K562 (cell line): ENCODE measurements around the gene NEDD4L. TPM values are rescaled to one million over a fixed set of nuclear protein-coding genes. Genes with fewer than 3 reads are reported as not detected.

Experiments
- ATAC-seq: fragments of 200-7000 bp; cut with Tn5 transposase; 3 replicates; pipeline ENCODE4 v1.9.1; 2020; ENCODE audit warnings: moderate library complexity
- BruUV-seq: library from RNA; stranded (reverse); fragments of 400-500 nt; replicated peaks from 2 replicates; lab custom pipeline; 2021; lab: Mats Ljungman, UMichigan
- CTCF ChIA-PET: fragments of 300-600 bp; formaldehyde crosslinking; extraction: SDS; loops from one replicate; lab custom pipeline; 2021; ENCODE audit warnings: low intra/inter-chr PET ratio; lab: Yijun Ruan, JAX
- POLR2A ChIA-PET: fragments of 300-600, 350-650 bp; sonication (Branson Sonifier 250); formaldehyde crosslinking; extraction: SDS; loops from one replicate; lab custom pipeline; 2021; ENCODE audit warnings: antibody characterized with exemption, inconsistent platforms; lab: Yijun Ruan, JAX
- DNase-seq, 4 experiments: peaks; one replicate each; pipeline versions ENCODE4 v3.0.0 to v3.0.0-alpha.2; 2011 to 2018; ENCODE audit warnings: low spot score in 3 of 4, mixed read lengths in 3 of 4; ENCODE audit errors: extremely low read depth in 1 of 4
- FAIRE-seq: peaks from 2 replicates; lab custom pipeline; 2011; peaks lifted over from hg19 to GRCh38; lab: Jason Lieb, UNC
- H2AFZ ChIP-seq: 2 replicates; pipeline ENCODE4 v1.6.0; 2011; ENCODE audit warnings: low read depth, low read length, control low read depth, inconsistent platforms
- H3K27ac ChIP-seq: fragments of 200-600 bp; 3 replicates; pipeline ENCODE4 v1.8.0; 2011; ENCODE audit warnings: low read depth, mild to moderate bottlenecking, control low read depth, inconsistent platforms, low read length, moderate library complexity, mixed read lengths; ENCODE audit errors: extremely low read depth
- H3K27me3 ChIP-seq, 2 experiments: fragments of 300-600 bp in 1 of 2; 2 replicates in 1 of 2; 3 replicates in 1 of 2; pipeline versions ENCODE4 v1.6.0 to v1.8.0; 2011; ENCODE audit warnings: inconsistent platforms in 2 of 2, low read length in 2 of 2, mild to moderate bottlenecking in 1 of 2, mixed read lengths in 1 of 2, moderate library complexity in 1 of 2; ENCODE audit not compliant: control insufficient read depth in 2 of 2, insufficient read depth in 2 of 2
- H3K36me3 ChIP-seq: fragments of 300-600 bp; 3 replicates; pipeline ENCODE4 v1.8.0; 2011; ENCODE audit warnings: mild to moderate bottlenecking, low read length, inconsistent platforms; ENCODE audit not compliant: control insufficient read depth, insufficient read depth
- H3K4me1 ChIP-seq, 2 experiments: fragments of 200-600 bp in 1 of 2; replicated peaks in 1 of 2; 2 replicates in 1 of 2; 3 replicates in 1 of 2; pipeline versions ENCODE4 v1.5.1 to v1.8.0; 2011; ENCODE audit warnings: inconsistent platforms in 2 of 2, low read length in 2 of 2, mild to moderate bottlenecking in 1 of 2, mixed read lengths in 1 of 2, moderate library complexity in 1 of 2; ENCODE audit not compliant: control insufficient read depth in 2 of 2, insufficient read depth in 2 of 2
- H3K4me2 ChIP-seq: 2 replicates; pipeline ENCODE4 v1.6.1; 2011; ENCODE audit warnings: low read length, control low read depth, inconsistent platforms, mixed read lengths; ENCODE audit not compliant: insufficient read depth
- H3K4me3 ChIP-seq: fragments of 200-600 bp; sonication (generic), shearing (Covaris generic); 2 replicates; pipeline ENCODE4 v1.5.1; 2016; ENCODE audit warnings: control low read depth, inconsistent platforms
- H3K79me2 ChIP-seq: fragments of 200-600 bp; 3 replicates; pipeline ENCODE4 v1.8.0; 2011; ENCODE audit warnings: low read length, inconsistent platforms; ENCODE audit not compliant: control insufficient read depth, insufficient read depth
- H3K9ac ChIP-seq, 2 experiments: 2 replicates each; pipeline versions ENCODE4 v1.6.0 to v1.6.1; 2011; ENCODE audit warnings: low read depth in 2 of 2, low read length in 2 of 2, control low read depth in 1 of 2, inconsistent platforms in 1 of 2, mild to moderate bottlenecking in 1 of 2, mixed read lengths in 1 of 2; ENCODE audit not compliant: insufficient read depth in 1 of 2
- H3K9me1 ChIP-seq: one replicate; pipeline ENCODE4 v1.6.0; 2011; ENCODE audit warnings: inconsistent platforms, mild to moderate bottlenecking, low read length, moderate library complexity; ENCODE audit not compliant: control insufficient read depth, insufficient read depth
- H3K9me3 ChIP-seq: replicated peaks from 2 replicates; pipeline ENCODE4 v1.5.1; 2011; ENCODE audit warnings: low read depth, low read length, inconsistent platforms; ENCODE audit not compliant: control insufficient read depth, insufficient read depth
- H4K20me1 ChIP-seq: replicated peaks from 2 replicates; pipeline ENCODE4 v1.6.1; 2011; ENCODE audit warnings: low read length, inconsistent platforms, mixed read lengths; ENCODE audit not compliant: control insufficient read depth, insufficient read depth
- ARID2 ChIP-seq: fragments of 450-650 bp; IDR thresholded peaks from 2 replicates; pipeline ENCODE4 v1.6.1; 2017; ENCODE audit warnings: antibody characterized with exemption, mild to moderate bottlenecking
- ASH1L ChIP-seq: fragments of 450-650 bp; IDR thresholded peaks from 2 replicates; pipeline ENCODE4 v1.6.1; 2018; ENCODE audit warnings: borderline replicate concordance, mild to moderate bottlenecking, low read depth; ENCODE audit not compliant: partially characterized antibody
- BRF1 ChIP-seq: IDR thresholded peaks from 3 replicates; pipeline ENCODE4 v1.6.1; 2011; ENCODE audit warnings: borderline replicate concordance, mild to moderate bottlenecking; ENCODE audit not compliant: insufficient read length; ENCODE audit errors: extremely low read depth
- CSDE1 ChIP-seq, 2 experiments: fragments of 450-650 bp; IDR thresholded peaks; 2 replicates each; pipeline ENCODE4 v1.6.1; 2016; ENCODE audit warnings: mild to moderate bottlenecking in 1 of 2
- KLF6 ChIP-seq: fragments of 250-450 bp; sonication (Bioruptor Pico); IDR thresholded peaks from 2 replicates; pipeline ENCODE4 v1.4.0; 2020; ENCODE audit warnings: mild to moderate bottlenecking, moderate library complexity, borderline replicate concordance
- PYGO2 ChIP-seq: fragments of 450-650 bp; IDR thresholded peaks from 2 replicates; pipeline ENCODE4 v1.6.1; 2016; ENCODE audit warnings: mild to moderate bottlenecking, missing genetic modification characterization, moderate library complexity, missing compliant biosample characterization
- RBM14 ChIP-seq: fragments of 200-400 bp; formaldehyde crosslinking; IDR thresholded peaks from 2 replicates; pipeline ENCODE4 v1.6.1; 2018; ENCODE audit warnings: low read depth, mild to moderate bottlenecking, low read length, moderate library complexity, borderline replicate concordance; ENCODE audit not compliant: insufficient read depth
- SRSF7 ChIP-seq: fragments of 200-400 bp; formaldehyde crosslinking; optimal IDR thresholded peaks from 2 replicates; pipeline ENCODE3; 2017; ENCODE audit warnings: mild to moderate bottlenecking, low read depth, low read length
- ZBTB43 ChIP-seq: sonication (generic); formaldehyde crosslinking; IDR thresholded peaks from 2 replicates; pipeline ENCODE4 v1.8.0; 2023; ENCODE audit warnings: mild to moderate bottlenecking, missing genetic modification reagents
- ZNF778 ChIP-seq: fragments of 450-650 bp; formaldehyde crosslinking; IDR thresholded peaks from 2 replicates; pipeline ENCODE4 v1.4.0; 2020; ENCODE audit warnings: mild to moderate bottlenecking, moderate library complexity
- WGBS: fragments of 100-300 bp; shearing (Covaris generic); methylation state at CpG from one replicate; pipeline ENCODE4 v1.1.6; 2016; ENCODE audit warnings: low coverage, mixed read lengths; ENCODE audit not compliant: insufficient coverage; ENCODE audit errors: missing lambda C conversion rate; 5-methylcytosine and 5-hydroxymethylcytosine counted together
- in situ Hi-C: fragments of 300-500 bp; cut with MboI; formaldehyde crosslinking; loops from 4 replicates; pipeline ENCODE4 v1.15.0; 2018; ENCODE audit warnings: inconsistent platforms, mixed read lengths
- intact Hi-C: fragments of 100-400 bp; cut with micrococcal nuclease; formaldehyde crosslinking; loops from 2 replicates; pipeline ENCODE4 v1.14.2; 2022
- polyA plus RNA-seq, 8 experiments: library from polyadenylated mRNA; depleted of rRNA in 4 of 8; stranded (reverse) in 5 of 8; unstranded in 3 of 8; fragments of >200 nt; fragmentation: Nextera tagmentation in 2 of 8; fragmentation: Illumina TruSeq in 1 of 8; extraction: Ambion mirVana in 2 of 8; extraction: Trizol in 1 of 8; gene quantifications; 2 replicates each; pipeline versions ENCODE4 v1.2.1 to v1.2.3, GENCODE V29; 2011 to 2014; ENCODE audit warnings: inconsistent platforms in 1 of 8, missing spikeins in 1 of 8
- total RNA-seq, 7 experiments: library from RNA; depleted of rRNA in 6 of 7; stranded (reverse); fragments of >200 nt in 6 of 7; fragmentation: Illumina TruSeq in 2 of 7; extraction: Trizol in 2 of 7; gene quantifications; 2 replicates each; pipeline versions ENCODE4 v1.2.1 to v1.2.3, GENCODE V29; 2011 to 2021; ENCODE audit warnings: low replicate concordance in 1 of 7
- TF ChIP-seq, protein P1 (sequence below): fragments of 450-650 bp; conservative IDR thresholded peaks from 2 replicates; pipeline ENCODE4 v1.6.1; 2016; ENCODE audit warnings: missing genetic modification characterization, low read depth, mild to moderate bottlenecking, missing compliant biosample characterization, moderate library complexity

NEDD4L gene
- total and polyA plus RNA-seq, 9 of the 15 experiments (the other 6 are each of a cell fraction or from before 2014, with no cell fraction given), result 8.1 to 33.4 (median 19.9) TPM

- in situ Hi-C loops, result loop anchor here (10.0 to 25.0 kb wide), 2 partner anchors 132 to 295 kb away; no protein-coding TSS in a partner anchor
- CTCF ChIA-PET, result no interaction called here
- no TSS peak for BruUV-seq
These were observed 148.5 kb downstream of the NEDD4L start for GRCh38 chr18:58192519-58192918.

More at GRCh38 chr18:58192519-58192918, 148.5 kb downstream of the NEDD4L start:
- FAIRE-seq, result no peak
- Histone ChIP-seq H3K36me3 (no peaks in the 10 kb centered on the region), H3K9me3 (no peaks in the 10 kb centered on the region; the same call in 1 of the 2 replicates), H3K27ac (no peak overlapping the region), H3K79me2 (no peaks in the 10 kb centered on the region), H4K20me1 (peaks cover 4% of the 10 kb centered on the region; the same call in 1 of the 2 replicates), H3K4me1 (peaks cover 5% of the 10 kb centered on the region in 2 experiments; a peak in 4 of 5 replicates), H3K9ac (no peak overlapping the region), H3K4me2 (no peak overlapping the region), H3K27me3 (no peaks in the 10 kb centered on the region), H3K4me3 (no peak overlapping the region), H3K9me1 (no peaks in the 10 kb centered on the region), H2AFZ (no peak overlapping the region)
- whole genome bisulfite sequencing, result 47% methylated on average over 4 of the region's 4 CpGs
- no peak for DNase-seq
- TF ChIP-seq, protein P1, sequence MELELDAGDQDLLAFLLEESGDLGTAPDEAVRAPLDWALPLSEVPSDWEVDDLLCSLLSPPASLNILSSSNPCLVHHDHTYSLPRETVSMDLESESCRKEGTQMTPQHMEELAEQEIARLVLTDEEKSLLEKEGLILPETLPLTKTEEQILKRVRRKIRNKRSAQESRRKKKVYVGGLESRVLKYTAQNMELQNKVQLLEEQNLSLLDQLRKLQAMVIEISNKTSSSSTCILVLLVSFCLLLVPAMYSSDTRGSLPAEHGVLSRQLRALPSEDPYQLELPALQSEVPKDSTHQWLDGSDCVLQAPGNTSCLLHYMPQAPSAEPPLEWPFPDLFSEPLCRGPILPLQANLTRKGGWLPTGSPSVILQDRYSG (tag), result no peak
- TF ChIP-seq PYGO2 (tag) (no peak), ARID2 (no peak), SRSF7 (no peak), RBM14 (no peak), BRF1 (no peak), CSDE1 (IDR thresholded peaks at IDR 0.05) (no peak), KLF6 (CRISPR knock-in tag) (no peak), ASH1L (no peak), ZNF778 (CRISPR knock-in tag) (no peak), ZBTB43 (CRISPR knock-in tag) (no peak)
- ATAC-seq, result no peak
- intact Hi-C loops, result no loop called here
- POLR2A ChIA-PET, result interaction anchor here (1.5 kb wide), 1 partner anchor 10 kb away, joined by 5 read pairs; no protein-coding TSS in a partner anchor
